Suprapubic skin (tissue), 4 donors: ENCODE measurements around the gene EEF1AKMT4. TPM values are rescaled to one million over a fixed set of nuclear protein-coding genes. Genes with fewer than 3 reads are reported as not detected.

ENCODE experiments used
- DNase-seq, 2 donors: peaks; one replicate each; pipeline ENCODE4 v3.0.0-alpha.2; 2019; ENCODE audit warnings: low spot score in 2 of 2
- H3K27ac ChIP-seq: fragments of 200-600 bp; sonication (generic); one replicate; pipeline ENCODE4 v1.5.1; 2019
- H3K27me3 ChIP-seq: fragments of 200-600 bp; sonication (generic); one replicate; pipeline ENCODE4 v1.5.1; 2019
- H3K36me3 ChIP-seq: fragments of 200-600 bp; sonication (generic); one replicate; pipeline ENCODE4 v1.5.1; 2019
- H3K4me1 ChIP-seq: fragments of 200-600 bp; sonication (generic); one replicate; pipeline ENCODE4 v1.5.1; 2019
- H3K4me3 ChIP-seq: fragments of 200-600 bp; sonication (generic); one replicate; pipeline ENCODE4 v1.5.1; 2019; ENCODE audit warnings: mild to moderate bottlenecking
- H3K9me3 ChIP-seq: fragments of 200-600 bp; sonication (generic); one replicate; pipeline ENCODE4 v1.5.1; 2019
- CTCF ChIP-seq, 2 donors: fragments of 200-600 bp in 1 of 2; fragments of 450-650 bp in 1 of 2; sonication (generic) in 1 of 2; IDR thresholded peaks; one replicate each; pipeline ENCODE4 v1.5.1; 2016 to 2019; ENCODE audit warnings: antibody characterized with exemption in 2 of 2, mild to moderate bottlenecking in 1 of 2, moderate library complexity in 1 of 2
- EP300 ChIP-seq: sonication (generic); formaldehyde crosslinking; IDR thresholded peaks from one replicate; pipeline ENCODE4 v1.6.1; 2017; ENCODE audit warnings: antibody characterized with exemption
- POLR2A ChIP-seq, 2 donors: fragments of 450-650 bp; IDR thresholded peaks; one replicate each; pipeline ENCODE4 v1.6.1; 2017; ENCODE audit warnings: antibody characterized with exemption in 2 of 2, mild to moderate bottlenecking in 2 of 2, moderate library complexity in 2 of 2
- POLR2AphosphoS5 ChIP-seq, 3 donors: sonication (generic); formaldehyde crosslinking; IDR thresholded peaks; one replicate each; pipeline ENCODE4 v1.6.1; 2017; ENCODE audit warnings: antibody characterized with exemption in 3 of 3
- WGBS: methylation state at CpG from one replicate; pipeline ENCODE4 v1.1.5; 2018; 5-methylcytosine and 5-hydroxymethylcytosine counted together
- total RNA-seq, 4 donors: library from RNA; depleted of rRNA; stranded (reverse); fragments of >200 nt; gene quantifications; one replicate each; pipeline ENCODE4 v1.1.0, GENCODE V29; 2016

Gene EEF1AKMT4
- total RNA-seq, 4 donors from 2014 or later, result 4.3 to 11.8 (median 10.0) TPM

DNA sequence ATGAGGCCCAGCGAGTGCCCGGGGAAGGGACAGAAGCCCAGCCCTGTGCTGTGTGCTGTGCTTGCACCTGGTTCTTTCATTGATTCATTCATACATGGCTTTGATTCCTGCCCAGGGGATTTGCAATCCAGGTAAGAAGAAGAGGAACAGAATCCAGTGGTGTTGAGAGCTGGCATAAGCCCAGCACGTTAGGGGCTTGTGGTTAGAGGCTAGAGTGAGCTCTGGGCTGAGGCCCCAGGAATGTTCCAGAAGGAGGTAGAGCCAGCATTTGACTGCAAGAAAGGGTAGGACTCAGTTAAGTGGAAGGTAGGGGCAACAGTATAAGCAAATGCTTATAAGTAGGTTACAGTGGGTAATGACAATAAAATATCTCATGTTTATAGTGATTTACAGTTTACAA, 17.8 kb upstream of the EEF1AKMT4 start:
- Histone ChIP-seq H3K4me1 (peaks cover 25% of the 10 kb centered on the region), H3K27me3 (peaks cover 53% of the 10 kb centered on the region), H3K9me3 (no peaks in the 10 kb centered on the region), H3K27ac (no peak overlapping the region), H3K36me3 (no peaks in the 10 kb centered on the region), H3K4me3 (no peak overlapping the region)
- TF ChIP-seq CTCF (IDR thresholded peaks at IDR 0.05), result no peak
- no peak for TF ChIP-seq POLR2AphosphoS5 (IDR thresholded peaks at IDR 0.05)
- no peak for TF ChIP-seq POLR2A (IDR thresholded peaks at IDR 0.05)
- no peak for TF ChIP-seq EP300
- WGBS, result 71% methylated on average over 3 of the region's 3 CpGs
- no peak for DNase-seq

DNA sequence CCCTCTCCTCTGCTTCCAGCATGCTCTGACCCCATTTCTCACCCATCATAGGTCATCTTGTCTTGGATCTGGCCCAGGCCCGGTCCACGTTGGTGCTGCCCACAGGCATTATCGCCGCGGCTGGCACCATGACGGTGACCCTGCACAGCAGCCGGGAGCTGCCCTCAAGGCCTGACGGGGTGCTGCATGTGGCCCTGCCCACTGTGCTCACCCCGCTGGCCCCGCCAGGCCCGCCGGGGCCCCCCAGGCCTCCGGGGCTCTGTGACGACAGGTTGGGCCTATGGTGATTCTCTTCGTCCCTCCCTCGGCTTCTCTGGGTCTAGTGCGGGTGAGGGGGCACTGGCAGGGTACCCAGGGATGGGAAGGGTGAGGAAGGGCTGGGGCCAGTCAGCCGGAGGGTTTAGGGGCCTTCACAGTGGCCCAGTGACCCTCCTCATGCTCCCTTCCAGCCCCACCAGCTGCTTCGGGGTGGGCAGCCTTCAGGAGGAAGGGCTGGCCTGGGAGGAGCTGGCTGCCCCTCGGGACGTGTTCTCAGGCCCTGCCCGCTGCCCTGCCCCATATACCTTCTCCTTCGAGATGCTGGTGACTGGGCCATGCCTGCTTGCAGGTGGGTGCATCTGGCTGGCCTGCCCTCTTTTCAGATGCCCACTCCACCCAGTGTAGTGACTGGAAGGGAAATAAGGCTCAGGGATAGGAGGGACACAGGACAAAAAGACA, 16.2 kb upstream of the EEF1AKMT4 start:
- Histone ChIP-seq H3K4me3 (no peak overlapping the region), H3K27me3 (peaks cover 52% of the 10 kb centered on the region), H3K27ac (no peak overlapping the region), H3K4me1 (peaks cover 25% of the 10 kb centered on the region), H3K36me3 (no peaks in the 10 kb centered on the region), H3K9me3 (no peaks in the 10 kb centered on the region)
- no peak for TF ChIP-seq POLR2AphosphoS5 (IDR thresholded peaks at IDR 0.05)
- no peak for TF ChIP-seq EP300
- TF ChIP-seq POLR2A (IDR thresholded peaks at IDR 0.05), result no peak
- no peak for TF ChIP-seq CTCF (IDR thresholded peaks at IDR 0.05)
- no peak for DNase-seq
- 91% methylated on average over 11 of the region's 23 CpGs for WGBS

DNA sequence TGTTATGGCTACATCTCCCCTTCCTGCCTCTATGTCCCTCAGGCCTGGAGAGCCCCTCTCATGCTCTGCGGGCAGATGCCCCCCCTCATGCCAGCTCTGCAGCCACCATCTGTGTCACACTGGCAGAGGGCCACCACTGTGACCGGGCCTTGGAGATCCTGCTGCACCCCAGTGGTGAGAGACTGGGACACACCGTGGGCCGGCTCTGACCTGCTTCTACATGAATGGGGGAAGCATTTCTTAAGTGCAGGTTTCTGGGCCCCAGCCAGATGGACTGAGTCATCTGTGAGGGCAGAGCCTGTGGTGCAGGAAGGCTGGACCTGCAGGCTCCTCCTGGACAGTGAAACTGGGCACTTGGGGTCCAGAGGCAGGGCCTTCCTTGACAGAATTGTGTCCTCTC, 15.2 kb upstream of the EEF1AKMT4 start:
- DNase-seq, result no peak
- Histone ChIP-seq H3K27me3 (peaks cover 43% of the 10 kb centered on the region), H3K27ac (no peak overlapping the region), H3K4me1 (peaks cover 21% of the 10 kb centered on the region), H3K36me3 (no peaks in the 10 kb centered on the region), H3K9me3 (no peaks in the 10 kb centered on the region), H3K4me3 (no peak overlapping the region)
- 6% methylated on average over 3 of the region's 4 CpGs for WGBS
- TF ChIP-seq CTCF (IDR thresholded peaks at IDR 0.05), result no peak
- TF ChIP-seq POLR2A (IDR thresholded peaks at IDR 0.05), result no peak
- no peak for TF ChIP-seq POLR2AphosphoS5 (IDR thresholded peaks at IDR 0.05)
- no peak for TF ChIP-seq EP300

DNA sequence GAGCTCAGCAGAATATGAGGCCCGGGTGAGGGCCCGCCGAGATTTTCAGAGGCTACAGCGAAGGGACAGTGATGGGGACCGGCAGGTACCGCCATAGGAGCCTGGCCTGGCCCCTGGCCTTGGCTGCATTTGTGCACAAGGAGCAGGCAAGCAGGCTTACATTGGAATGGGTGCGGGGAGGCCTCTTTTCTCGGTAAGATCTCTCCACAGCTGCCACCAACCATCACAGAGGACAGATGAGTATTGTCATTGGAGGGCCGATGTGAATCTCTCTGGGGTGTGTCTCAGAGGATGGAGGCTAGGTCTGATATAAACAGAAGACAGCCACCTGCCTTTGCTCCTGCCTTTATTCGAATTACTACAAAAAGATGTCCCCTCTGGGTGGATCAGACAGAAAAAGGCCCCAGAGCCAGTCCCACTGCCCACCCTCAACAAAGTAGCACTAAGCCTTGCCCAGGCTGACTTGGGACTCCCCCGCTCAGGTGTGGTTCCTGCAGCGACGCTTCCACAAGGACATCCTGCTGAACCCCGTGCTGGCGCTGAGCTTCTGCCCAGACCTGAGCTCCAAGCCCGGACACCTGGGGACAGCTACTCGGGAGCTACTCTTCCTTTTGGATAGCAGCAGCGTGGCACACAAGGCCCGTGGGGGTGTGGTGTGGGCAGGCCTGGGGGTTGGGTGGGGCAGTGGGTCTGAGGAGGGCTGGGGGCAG, 14.6 kb upstream of the EEF1AKMT4 start:
- Histone ChIP-seq H3K27ac (no peak overlapping the region), H3K4me1 (peaks cover 15% of the 10 kb centered on the region), H3K27me3 (peaks cover 37% of the 10 kb centered on the region), H3K4me3 (no peak overlapping the region), H3K9me3 (no peaks in the 10 kb centered on the region), H3K36me3 (no peaks in the 10 kb centered on the region)
- no peak for DNase-seq
- no peak for TF ChIP-seq CTCF (IDR thresholded peaks at IDR 0.05)
- no peak for TF ChIP-seq POLR2AphosphoS5 (IDR thresholded peaks at IDR 0.05)
- whole genome bisulfite sequencing, result 86% methylated on average over 17 of the region's 19 CpGs

DNA sequence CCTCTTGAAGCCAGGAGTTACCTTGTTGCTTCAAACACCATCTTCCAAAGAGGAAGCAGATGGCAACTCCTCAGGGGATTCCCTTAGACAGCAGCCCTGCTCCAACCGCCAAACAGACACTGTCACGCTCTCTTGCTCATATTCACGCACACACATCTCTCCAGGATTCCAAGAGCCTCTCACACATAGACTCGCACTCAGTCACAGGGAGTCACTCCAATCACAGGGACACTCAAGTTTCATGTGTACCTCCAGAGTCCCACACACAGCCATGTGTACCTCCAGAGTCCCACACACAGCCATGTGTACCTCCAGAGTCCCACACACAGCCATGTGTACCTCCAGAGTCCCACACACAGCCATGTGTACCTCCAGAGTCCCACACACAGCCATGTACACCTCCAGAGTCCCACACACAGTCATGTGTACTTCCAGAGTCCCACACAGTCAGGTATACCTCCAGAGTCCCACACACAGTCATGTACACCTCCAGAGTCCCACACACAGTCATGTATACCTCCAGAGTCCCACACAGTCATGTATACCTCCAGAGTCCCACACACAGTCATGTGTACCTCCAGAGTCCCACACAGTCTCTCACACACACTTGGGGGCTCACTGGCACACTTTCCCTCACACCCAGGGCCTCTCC, 14.0 kb upstream of the EEF1AKMT4 start:
- H3K36me3 ChIP-seq, result no peaks in the 10 kb centered on the region
- no peaks in the 10 kb centered on the region for H3K9me3 ChIP-seq
- no peak for DNase-seq
- H3K27me3 ChIP-seq, result peaks cover 30% of the 10 kb centered on the region
- H3K4me3 ChIP-seq, result no peak overlapping the region
- WGBS, result 76% methylated on average over 4 of the region's 4 CpGs
- H3K27ac ChIP-seq, result no peak overlapping the region
- peaks cover 8% of the 10 kb centered on the region for H3K4me1 ChIP-seq
- TF ChIP-seq CTCF (IDR thresholded peaks at IDR 0.05), result no peak
- no peak for TF ChIP-seq POLR2A (IDR thresholded peaks at IDR 0.05)
- TF ChIP-seq POLR2AphosphoS5 (IDR thresholded peaks at IDR 0.05), result no peak
- no peak for TF ChIP-seq EP300
